SK-N-SH (cell line): ENCODE results near the gene FYB2. TPM values are rescaled to one million over a fixed set of nuclear protein-coding genes. Genes with fewer than 3 reads are reported as not detected.

Source experiments
- CTCF ChIA-PET: fragments of 300-600, 350-600 bp; formaldehyde crosslinking; extraction: SDS; loops from one replicate; lab custom pipeline; 2021; lab: Yijun Ruan, JAX
- POLR2A ChIA-PET: fragments of 350-600 bp; sonication (Branson Sonifier 250); formaldehyde crosslinking; extraction: SDS; loops from one replicate; lab custom pipeline; 2020; ENCODE audit warnings: antibody characterized with exemption, inconsistent platforms; lab: Yijun Ruan, JAX
- DNase-seq: peaks from one replicate; pipeline ENCODE4 v3.0.0; 2012
- H2AFZ ChIP-seq: fragments of 200-600 bp; sonication (generic); 2 replicates; pipeline ENCODE4 v1.8.1; 2016; ENCODE audit warnings: antibody characterized with exemption, mild to moderate bottlenecking, low read depth
- H3F3A ChIP-seq: fragments of 200-600 bp; sonication (generic); replicated peaks from 2 replicates; pipeline ENCODE3; 2016; ENCODE audit warnings: antibody characterized with exemption, mild to moderate bottlenecking; ENCODE audit not compliant: insufficient read depth
- H3K27ac ChIP-seq, 2 experiments: fragments of 200-500 bp in 1 of 2; fragments of 200-600 bp in 1 of 2; sonication (Bioruptor generic) in 1 of 2; sonication (generic), shearing (Covaris generic) in 1 of 2; 2 replicates each; pipeline versions ENCODE4 v1.5.1 to v1.6.1; 2014 to 2016; ENCODE audit warnings: low read depth in 2 of 2, inconsistent platforms in 1 of 2, low read length in 1 of 2, mild to moderate bottlenecking in 1 of 2, mixed read lengths in 1 of 2
- H3K27me3 ChIP-seq: fragments of 200-600 bp; sonication (generic), shearing (Covaris generic); 2 replicates; pipeline ENCODE4 v1.6.1; 2016; ENCODE audit warnings: mixed run types; ENCODE audit not compliant: insufficient read depth
- H3K36me3 ChIP-seq, 2 experiments: fragments of 200-500 bp in 1 of 2; fragments of 200-600 bp in 1 of 2; sonication (Bioruptor generic) in 1 of 2; sonication (generic) in 1 of 2; replicated peaks in 1 of 2; 2 replicates each; pipeline versions ENCODE3 to v1.5.1; 2014 to 2016; ENCODE audit warnings: low read length in 1 of 2, mild to moderate bottlenecking in 1 of 2; ENCODE audit not compliant: insufficient read depth in 2 of 2, control insufficient read depth in 1 of 2
- H3K4me1 ChIP-seq, 2 experiments: fragments of 200-500 bp in 1 of 2; fragments of 200-600 bp in 1 of 2; sonication (Bioruptor generic) in 1 of 2; sonication (generic), shearing (Covaris generic) in 1 of 2; 2 replicates each; pipeline versions ENCODE4 v1.5.1 to v1.6.1; 2014 to 2016; ENCODE audit warnings: low read depth in 1 of 2, low read length in 1 of 2, mixed run types in 1 of 2; ENCODE audit not compliant: insufficient read depth in 2 of 2, control insufficient read depth in 1 of 2
- H3K4me2 ChIP-seq: fragments of 200-600 bp; sonication (generic), shearing (Covaris generic); 2 replicates; pipeline ENCODE4 v1.6.1; 2017; ENCODE audit warnings: mixed run types
- H3K4me3 ChIP-seq, 2 experiments: fragments of 200-500 bp in 1 of 2; fragments of 200-600 bp in 1 of 2; sonication (Bioruptor generic) in 1 of 2; sonication (generic), shearing (Covaris generic) in 1 of 2; 2 replicates each; pipeline versions ENCODE4 v1.5.1 to v1.8.1; 2014 to 2016; ENCODE audit warnings: low read depth in 2 of 2, inconsistent platforms in 1 of 2, low read length in 1 of 2, mild to moderate bottlenecking in 1 of 2, mixed read lengths in 1 of 2, moderate library complexity in 1 of 2
- H3K79me2 ChIP-seq: fragments of 200-600 bp; sonication (generic); 2 replicates; pipeline ENCODE4 v1.8.1; 2017; ENCODE audit warnings: mild to moderate bottlenecking; ENCODE audit not compliant: insufficient read depth
- H3K9ac ChIP-seq: fragments of 200-600 bp; sonication (generic); 2 replicates; pipeline ENCODE4 v1.6.1; 2017; ENCODE audit warnings: mixed run types
- H3K9me2 ChIP-seq: fragments of 200-600 bp; sonication (generic); 2 replicates; pipeline ENCODE4 v1.6.1; 2017; ENCODE audit warnings: mixed run types
- H3K9me3 ChIP-seq: fragments of 200-600 bp; sonication (generic); 2 replicates; pipeline ENCODE4 v1.6.1; 2017; ENCODE audit warnings: mixed run types, mild to moderate bottlenecking, moderate library complexity
- H4K20me1 ChIP-seq: fragments of 200-600 bp; sonication (generic); 2 replicates; pipeline ENCODE4 v1.6.1; 2017; ENCODE audit warnings: mild to moderate bottlenecking, mixed run types; ENCODE audit not compliant: insufficient read depth
- ELF1 ChIP-seq: IDR thresholded peaks from 2 replicates; pipeline ENCODE4 v1.4.0; 2012
- FOSL2 ChIP-seq: IDR thresholded peaks from 2 replicates; pipeline ENCODE4 v1.4.0; 2012; ENCODE audit warnings: low read depth, mild to moderate bottlenecking, moderate library complexity, borderline replicate concordance
- FOXJ3 ChIP-seq: sonication (generic); formaldehyde crosslinking; IDR thresholded peaks from 2 replicates; pipeline ENCODE4 v1.5.1; 2020; ENCODE audit warnings: mild to moderate bottlenecking, missing genetic modification reagents
- GABPA ChIP-seq: IDR thresholded peaks from 2 replicates; pipeline ENCODE4 v1.4.0; 2012; ENCODE audit warnings: low read depth, mild to moderate bottlenecking
- GATA2 ChIP-seq: sonication (generic); formaldehyde crosslinking; IDR thresholded peaks from 2 replicates; pipeline ENCODE4 v1.5.0; 2020; ENCODE audit warnings: mild to moderate bottlenecking, missing genetic modification reagents
- JUND ChIP-seq: IDR thresholded peaks from 2 replicates; pipeline ENCODE4 v1.4.0; 2012
- MAX ChIP-seq: IDR thresholded peaks from 2 replicates; pipeline ENCODE4 v1.4.0; 2012; ENCODE audit warnings: low read depth
- MEF2A ChIP-seq: IDR thresholded peaks from 2 replicates; pipeline ENCODE4 v1.4.0; 2012; ENCODE audit warnings: low read depth, borderline replicate concordance
- MXI1 ChIP-seq: IDR thresholded peaks from 2 replicates; pipeline ENCODE4 v1.6.1; 2012; ENCODE audit warnings: mild to moderate bottlenecking, low read depth, low read length, improper control_type of control experiment
- RAD21 ChIP-seq: IDR thresholded peaks from 2 replicates; pipeline ENCODE4 v1.6.1; 2012; ENCODE audit warnings: mild to moderate bottlenecking, low read length
- RFX5 ChIP-seq: IDR thresholded peaks from 2 replicates; pipeline ENCODE4 v1.6.1; 2012; ENCODE audit warnings: mild to moderate bottlenecking, improper control_type of control experiment, low read length
- RXRA ChIP-seq: IDR thresholded peaks from 2 replicates; pipeline ENCODE4 v1.4.0; 2012; ENCODE audit warnings: low read depth, mild to moderate bottlenecking, borderline replicate concordance
- SIN3A ChIP-seq: IDR thresholded peaks from 2 replicates; pipeline ENCODE4 v1.6.1; 2012; ENCODE audit warnings: low read depth, mild to moderate bottlenecking, low read length, moderate library complexity, borderline replicate concordance
- SMC3 ChIP-seq: IDR thresholded peaks from 2 replicates; pipeline ENCODE4 v1.6.1; 2012; ENCODE audit warnings: low read depth, low read length, improper control_type of control experiment
- TCF12 ChIP-seq: IDR thresholded peaks from 2 replicates; pipeline ENCODE4 v1.4.0; 2012
- TEAD4 ChIP-seq: IDR thresholded peaks from 2 replicates; pipeline ENCODE4 v1.4.0; 2012; ENCODE audit warnings: mild to moderate bottlenecking, borderline replicate concordance; ENCODE audit not compliant: insufficient read depth
- USF2 ChIP-seq: fragments of 150-350 bp; IDR thresholded peaks from 2 replicates; pipeline ENCODE4 v1.6.1; 2017; ENCODE audit warnings: antibody characterized with exemption, low read length, low read depth, borderline replicate concordance
- WGBS: methylation state at CpG from one replicate; pipeline ENCODE4 v1.1.6; 2017; ENCODE audit warnings: low lambda C conversion rate; 5-methylcytosine and 5-hydroxymethylcytosine counted together
- polyA plus RNA-seq, 3 experiments: library from polyadenylated mRNA; depleted of rRNA; stranded (reverse); fragments of >200 nt; gene quantifications; 2 replicates each; pipeline ENCODE4 v1.2.3, GENCODE V29; 2012
- TF ChIP-seq, protein P1 (sequence below): fragments of 150-350 bp; IDR thresholded peaks from 2 replicates; pipeline ENCODE4 v1.6.1; 2016; ENCODE audit warnings: mild to moderate bottlenecking, low read depth, low read length
- TF ChIP-seq, protein P2 (sequence below): fragments of 200-600 bp; sonication (generic); IDR thresholded peaks from 2 replicates; pipeline ENCODE4 v1.6.1; 2017; ENCODE audit warnings: antibody characterized with exemption, mild to moderate bottlenecking, moderate library complexity

FYB2 gene
- polyA plus RNA-seq, 1 of the 3 experiments (the other 2 are of a cell fraction) = not detected

DNA sequence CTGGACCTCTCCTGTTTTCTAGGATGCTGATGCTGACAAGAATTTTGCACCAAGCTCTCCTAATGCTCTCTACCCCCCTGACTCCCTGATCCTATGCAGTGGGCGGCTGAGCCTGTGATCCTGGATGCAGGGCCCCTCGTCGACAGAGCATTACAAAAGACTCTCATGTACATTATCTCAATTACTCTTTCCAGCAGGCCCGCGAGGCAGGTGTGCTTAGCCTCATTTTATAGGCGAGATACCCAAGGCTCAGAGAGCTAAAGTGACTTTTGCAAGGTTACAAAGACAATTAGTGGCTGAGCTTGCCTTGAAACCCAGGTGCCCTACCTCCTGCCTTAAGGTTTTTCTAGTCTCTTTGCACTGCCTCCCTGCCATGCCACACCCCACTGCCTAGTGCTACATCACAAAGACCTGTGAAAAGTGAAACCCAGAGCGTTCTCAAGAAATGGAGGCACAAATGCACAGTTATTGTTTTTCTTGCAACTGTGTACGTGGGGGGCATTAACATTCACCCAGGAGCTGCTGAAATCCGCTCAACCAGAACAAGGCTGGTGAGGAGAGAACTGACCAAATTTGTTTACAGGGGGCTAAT, 25.4 kb upstream of the FYB2 start:
- Histone ChIP-seq H3K36me3 (no peaks in the 10 kb centered on the region), H3K27me3 (no peaks in the 10 kb centered on the region), H3F3A (no peaks in the 10 kb centered on the region), H3K4me1 (no peaks in the 10 kb centered on the region), H3K4me2 (no peak overlapping the region), H3K9ac (no peak overlapping the region), H3K4me3 (no peak overlapping the region), H4K20me1 (no peaks in the 10 kb centered on the region), H2AFZ (no peak overlapping the region), H3K79me2 (no peaks in the 10 kb centered on the region), H3K9me2 (no peaks in the 10 kb centered on the region), H3K27ac (no peak overlapping the region), H3K9me3 (no peaks in the 10 kb centered on the region)
- WGBS = 69% methylated on average over 9 of the region's 9 CpGs
- DNase-seq = no peak
- CTCF ChIA-PET = interaction anchor here (0.6 kb wide), 1 partner anchor 23 kb away, joined by 3 read pairs; no protein-coding TSS in a partner anchor
- TF ChIP-seq MXI1 (no peak), FOSL2 (no peak), TEAD4 (no peak), GATA2 (no peak), FOXJ3 (CRISPR knock-in tag) (no peak), MAX (no peak), SMC3 (no peak), ELF1 (no peak), RXRA (no peak), MEF2A (no peak), TCF12 (no peak)
- TF ChIP-seq, protein P1, sequence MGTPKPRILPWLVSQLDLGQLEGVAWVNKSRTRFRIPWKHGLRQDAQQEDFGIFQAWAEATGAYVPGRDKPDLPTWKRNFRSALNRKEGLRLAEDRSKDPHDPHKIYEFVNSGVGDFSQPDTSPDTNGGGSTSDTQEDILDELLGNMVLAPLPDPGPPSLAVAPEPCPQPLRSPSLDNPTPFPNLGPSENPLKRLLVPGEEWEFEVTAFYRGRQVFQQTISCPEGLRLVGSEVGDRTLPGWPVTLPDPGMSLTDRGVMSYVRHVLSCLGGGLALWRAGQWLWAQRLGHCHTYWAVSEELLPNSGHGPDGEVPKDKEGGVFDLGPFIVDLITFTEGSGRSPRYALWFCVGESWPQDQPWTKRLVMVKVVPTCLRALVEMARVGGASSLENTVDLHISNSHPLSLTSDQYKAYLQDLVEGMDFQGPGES = no peak
- POLR2A ChIA-PET = interaction anchor here (0.6 kb wide), 1 partner anchor 10 kb away, joined by 3 read pairs; the partner anchor contains the start of gene C8A

DNA sequence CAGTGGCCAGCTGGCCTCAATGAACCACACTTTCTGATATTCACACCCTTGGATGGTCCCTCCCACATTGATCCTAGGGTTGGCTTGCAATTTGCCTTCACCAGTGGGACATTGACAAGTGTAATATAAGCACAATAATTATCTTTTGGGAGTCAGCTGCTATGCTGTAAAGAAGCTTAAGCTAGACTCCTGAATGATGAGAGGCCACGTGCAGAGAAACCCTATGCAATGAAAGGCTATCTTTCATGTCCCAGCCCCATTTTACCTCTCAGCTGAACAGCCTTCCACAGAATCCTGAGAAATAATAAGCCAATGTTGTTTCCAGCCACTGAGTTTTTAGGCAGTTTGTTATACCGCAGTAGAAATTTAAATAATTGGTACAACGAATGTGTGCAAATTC, 24.3 kb upstream of the FYB2 start:
- H3K27me3 ChIP-seq = no peaks in the 10 kb centered on the region
- H3K9me2 ChIP-seq = no peaks in the 10 kb centered on the region
- no peak overlapping the region for H3K4me3 ChIP-seq
- H3K4me1 ChIP-seq = no peaks in the 10 kb centered on the region
- DNase-seq = no peak
- H3K9ac ChIP-seq = no peak overlapping the region
- H3K4me2 ChIP-seq = no peak overlapping the region
- ChIA-PET POLR2A (no interaction called here), CTCF (interaction anchor here (0.9 to 1.6 kb wide), 2 partner anchors 12 to 23 kb away, joined by 3 to 7 read pairs; no protein-coding TSS in a partner anchor)
- H3F3A ChIP-seq = no peaks in the 10 kb centered on the region
- WGBS = 83% methylated on average over 3 of the region's 3 CpGs
- H3K79me2 ChIP-seq = no peaks in the 10 kb centered on the region
- H2AFZ ChIP-seq = no peak overlapping the region
- no peaks in the 10 kb centered on the region for H4K20me1 ChIP-seq
- H3K27ac ChIP-seq = no peak overlapping the region
- no peaks in the 10 kb centered on the region for H3K36me3 ChIP-seq
- no peaks in the 10 kb centered on the region for H3K9me3 ChIP-seq
- TF ChIP-seq JUND (no peak), GABPA (no peak), MEF2A (no peak), FOXJ3 (CRISPR knock-in tag) (no peak), TCF12 (no peak), RAD21 (no peak), RFX5 (no peak), SIN3A (no peak), SMC3 (no peak), RXRA (no peak), USF2 (no peak), MXI1 (no peak)
- TF ChIP-seq, protein P2, sequence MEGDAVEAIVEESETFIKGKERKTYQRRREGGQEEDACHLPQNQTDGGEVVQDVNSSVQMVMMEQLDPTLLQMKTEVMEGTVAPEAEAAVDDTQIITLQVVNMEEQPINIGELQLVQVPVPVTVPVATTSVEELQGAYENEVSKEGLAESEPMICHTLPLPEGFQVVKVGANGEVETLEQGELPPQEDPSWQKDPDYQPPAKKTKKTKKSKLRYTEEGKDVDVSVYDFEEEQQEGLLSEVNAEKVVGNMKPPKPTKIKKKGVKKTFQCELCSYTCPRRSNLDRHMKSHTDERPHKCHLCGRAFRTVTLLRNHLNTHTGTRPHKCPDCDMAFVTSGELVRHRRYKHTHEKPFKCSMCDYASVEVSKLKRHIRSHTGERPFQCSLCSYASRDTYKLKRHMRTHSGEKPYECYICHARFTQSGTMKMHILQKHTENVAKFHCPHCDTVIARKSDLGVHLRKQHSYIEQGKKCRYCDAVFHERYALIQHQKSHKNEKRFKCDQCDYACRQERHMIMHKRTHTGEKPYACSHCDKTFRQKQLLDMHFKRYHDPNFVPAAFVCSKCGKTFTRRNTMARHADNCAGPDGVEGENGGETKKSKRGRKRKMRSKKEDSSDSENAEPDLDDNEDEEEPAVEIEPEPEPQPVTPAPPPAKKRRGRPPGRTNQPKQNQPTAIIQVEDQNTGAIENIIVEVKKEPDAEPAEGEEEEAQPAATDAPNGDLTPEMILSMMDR = no peak
- TF ChIP-seq, protein P1 = no peak
